AG20443 (cell line): Measurements from ENCODE around the gene MEGF6.

Source experiments
- DNase-seq: peaks from one replicate; pipeline ENCODE4 v3.0.0; 2012; ENCODE audit warnings: low spot score, mixed read lengths

MEGF6 gene, protein sequence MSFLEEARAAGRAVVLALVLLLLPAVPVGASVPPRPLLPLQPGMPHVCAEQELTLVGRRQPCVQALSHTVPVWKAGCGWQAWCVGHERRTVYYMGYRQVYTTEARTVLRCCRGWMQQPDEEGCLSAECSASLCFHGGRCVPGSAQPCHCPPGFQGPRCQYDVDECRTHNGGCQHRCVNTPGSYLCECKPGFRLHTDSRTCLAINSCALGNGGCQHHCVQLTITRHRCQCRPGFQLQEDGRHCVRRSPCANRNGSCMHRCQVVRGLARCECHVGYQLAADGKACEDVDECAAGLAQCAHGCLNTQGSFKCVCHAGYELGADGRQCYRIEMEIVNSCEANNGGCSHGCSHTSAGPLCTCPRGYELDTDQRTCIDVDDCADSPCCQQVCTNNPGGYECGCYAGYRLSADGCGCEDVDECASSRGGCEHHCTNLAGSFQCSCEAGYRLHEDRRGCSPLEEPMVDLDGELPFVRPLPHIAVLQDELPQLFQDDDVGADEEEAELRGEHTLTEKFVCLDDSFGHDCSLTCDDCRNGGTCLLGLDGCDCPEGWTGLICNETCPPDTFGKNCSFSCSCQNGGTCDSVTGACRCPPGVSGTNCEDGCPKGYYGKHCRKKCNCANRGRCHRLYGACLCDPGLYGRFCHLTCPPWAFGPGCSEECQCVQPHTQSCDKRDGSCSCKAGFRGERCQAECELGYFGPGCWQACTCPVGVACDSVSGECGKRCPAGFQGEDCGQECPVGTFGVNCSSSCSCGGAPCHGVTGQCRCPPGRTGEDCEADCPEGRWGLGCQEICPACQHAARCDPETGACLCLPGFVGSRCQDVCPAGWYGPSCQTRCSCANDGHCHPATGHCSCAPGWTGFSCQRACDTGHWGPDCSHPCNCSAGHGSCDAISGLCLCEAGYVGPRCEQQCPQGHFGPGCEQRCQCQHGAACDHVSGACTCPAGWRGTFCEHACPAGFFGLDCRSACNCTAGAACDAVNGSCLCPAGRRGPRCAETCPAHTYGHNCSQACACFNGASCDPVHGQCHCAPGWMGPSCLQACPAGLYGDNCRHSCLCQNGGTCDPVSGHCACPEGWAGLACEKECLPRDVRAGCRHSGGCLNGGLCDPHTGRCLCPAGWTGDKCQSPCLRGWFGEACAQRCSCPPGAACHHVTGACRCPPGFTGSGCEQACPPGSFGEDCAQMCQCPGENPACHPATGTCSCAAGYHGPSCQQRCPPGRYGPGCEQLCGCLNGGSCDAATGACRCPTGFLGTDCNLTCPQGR (N-terminal part only)

DNA sequence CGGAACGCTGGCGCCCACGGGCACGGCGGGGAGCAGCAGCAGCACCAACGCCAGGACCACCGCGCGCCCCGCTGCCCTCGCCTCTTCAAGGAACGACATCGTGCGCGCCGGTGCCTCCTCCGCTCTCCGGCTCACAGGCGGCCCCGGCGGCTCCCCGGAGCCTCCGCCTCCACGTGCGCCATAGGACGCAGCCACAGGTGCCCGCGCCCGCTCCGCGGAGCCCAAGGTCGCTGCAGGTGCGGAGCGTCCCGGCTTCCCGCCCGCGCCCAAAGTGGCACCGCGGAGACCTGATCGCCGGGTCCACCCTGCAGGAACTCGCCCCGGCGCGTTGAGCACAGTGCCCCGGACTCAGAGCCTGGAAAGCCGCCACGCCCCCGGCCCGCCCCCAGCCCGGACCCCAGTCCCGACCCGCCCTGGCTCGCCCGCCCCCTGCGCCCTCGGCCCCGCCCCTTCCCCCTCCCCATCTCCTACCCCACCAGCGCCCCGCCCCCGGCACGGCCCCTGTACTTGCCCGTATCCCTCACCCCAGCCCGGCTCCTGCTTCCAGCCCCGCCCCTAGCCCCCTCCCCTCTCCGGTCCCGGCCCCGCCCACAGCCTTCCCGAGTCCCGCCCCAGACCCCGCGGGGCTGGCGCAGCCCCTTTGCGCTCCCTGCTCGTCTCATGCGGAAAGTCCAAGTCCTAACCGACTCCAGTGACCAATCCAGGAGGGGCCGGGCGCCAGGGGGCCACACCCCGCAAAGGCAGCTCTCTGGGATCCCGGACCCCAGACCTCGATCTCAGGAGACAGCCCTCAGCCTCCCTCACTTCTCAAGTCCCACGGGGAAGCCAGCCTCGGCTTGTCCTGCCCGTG is at the start of gene MEGF6:
Gene MEGF6, minus strand, starts transcription at position 339 of the 850 bp plus-strand sequence. Its CDS starts 240 bp downstream, at position 99.
- peak; percentile 79 for DNase-seq

DNA sequence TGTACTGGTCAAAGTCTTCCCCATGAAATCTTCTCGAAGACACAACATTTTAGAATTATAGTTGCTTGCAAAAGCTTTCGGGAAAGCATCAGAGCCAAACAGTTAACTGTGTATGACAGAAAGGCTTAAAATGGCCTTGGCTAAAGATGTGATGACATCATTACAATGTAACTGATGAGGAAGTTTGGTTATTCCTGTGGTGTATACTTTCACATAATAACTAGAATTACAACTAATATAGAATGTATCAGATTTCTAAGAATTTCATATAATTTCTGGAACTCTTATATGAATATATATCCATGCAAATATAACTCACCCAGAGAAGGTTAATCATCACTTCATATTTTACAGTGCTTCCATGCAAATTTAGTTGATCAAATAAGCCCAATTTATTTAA is 49.4 kb upstream of the MEGF6 start:
- DNase-seq: no peak

GRCh38 chr1:3659093-3659492 is 47.8 kb upstream of the MEGF6 start:
- DNase-seq: no peak

GRCh38 chr1:3658231-3658615 is 46.9 kb upstream of the MEGF6 start:
- no peak for DNase-seq

GRCh38 chr1:3657578-3658230 is 46.4 kb upstream of the MEGF6 start:
- DNase-seq: no peak

DNA sequence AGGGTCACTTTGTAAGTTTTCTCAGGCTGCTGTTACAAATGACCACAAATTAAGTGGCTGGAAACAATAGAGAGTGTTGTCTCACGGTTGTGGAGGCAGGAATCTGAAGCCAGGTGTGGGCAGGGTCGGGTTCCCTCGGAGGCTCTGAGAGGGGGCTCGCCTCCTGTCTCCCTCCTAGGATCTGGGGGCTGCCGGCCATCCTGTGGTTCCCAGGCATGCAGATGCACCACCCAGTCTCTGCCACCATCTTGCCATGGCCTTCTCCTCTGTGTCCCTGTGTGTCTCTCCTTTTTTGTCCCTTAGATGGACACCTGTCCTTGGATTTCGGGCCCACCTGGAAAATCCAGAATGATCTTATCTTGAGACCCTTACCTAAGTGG is 45.8 kb upstream of the MEGF6 start:
- DNase-seq: no peak

GRCh38 chr1:3656450-3657095 is 45.3 kb upstream of the MEGF6 start:
- DNase-seq: no peak

DNA sequence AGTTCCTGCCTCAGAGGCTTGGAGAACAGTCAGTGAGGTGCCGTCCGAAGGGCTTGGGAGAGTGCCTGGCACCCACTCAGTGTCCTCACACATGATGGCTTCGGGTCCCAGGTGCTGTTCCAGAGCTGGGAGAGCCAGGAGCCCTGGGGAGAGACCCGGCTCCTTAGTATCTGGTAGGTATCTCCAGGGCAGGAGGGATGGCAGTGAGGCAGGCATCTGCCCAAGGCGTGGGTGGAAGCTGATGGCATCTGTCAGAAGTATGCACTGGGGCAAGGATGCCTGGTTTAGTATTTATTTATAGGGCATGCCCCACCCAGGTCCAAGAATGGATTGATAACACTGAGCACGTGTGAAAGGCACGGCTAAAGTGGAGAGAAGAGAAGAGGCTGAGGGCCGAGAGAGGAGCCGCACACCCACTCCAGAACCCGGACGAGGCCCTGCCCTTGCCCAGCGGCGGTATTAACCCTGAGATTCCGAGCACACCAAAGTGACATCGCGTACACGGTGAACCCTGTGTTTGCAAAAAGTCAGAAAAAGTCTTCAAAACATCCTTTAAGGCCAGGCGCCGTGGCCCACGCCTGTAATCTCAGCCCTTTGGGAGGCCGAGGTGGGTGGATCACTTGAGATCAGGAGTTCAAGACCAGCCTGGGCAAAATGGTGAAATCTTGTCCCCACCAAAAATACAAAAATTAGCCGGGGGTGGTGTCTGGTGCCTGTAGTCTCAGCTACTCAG is 43.4 kb upstream of the MEGF6 start:
- DNase-seq: no peak

DNA sequence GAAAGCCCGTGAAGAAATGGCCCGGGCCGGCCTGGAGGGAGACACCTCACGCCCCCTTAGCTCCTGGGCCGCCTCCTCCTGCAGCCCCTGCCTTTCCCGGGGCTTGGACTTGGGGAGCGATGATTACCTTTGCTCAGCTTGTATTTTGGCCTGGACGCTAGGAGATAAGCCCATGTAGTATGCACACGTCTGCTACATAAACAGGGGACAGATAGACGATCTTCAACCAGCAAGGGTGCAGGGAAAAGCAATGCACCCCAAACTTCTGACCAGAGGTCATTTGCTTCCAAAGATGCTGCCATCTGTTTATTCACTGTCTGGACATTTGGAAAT is 41.9 kb upstream of the MEGF6 start:
- DNase-seq: no peak

DNA sequence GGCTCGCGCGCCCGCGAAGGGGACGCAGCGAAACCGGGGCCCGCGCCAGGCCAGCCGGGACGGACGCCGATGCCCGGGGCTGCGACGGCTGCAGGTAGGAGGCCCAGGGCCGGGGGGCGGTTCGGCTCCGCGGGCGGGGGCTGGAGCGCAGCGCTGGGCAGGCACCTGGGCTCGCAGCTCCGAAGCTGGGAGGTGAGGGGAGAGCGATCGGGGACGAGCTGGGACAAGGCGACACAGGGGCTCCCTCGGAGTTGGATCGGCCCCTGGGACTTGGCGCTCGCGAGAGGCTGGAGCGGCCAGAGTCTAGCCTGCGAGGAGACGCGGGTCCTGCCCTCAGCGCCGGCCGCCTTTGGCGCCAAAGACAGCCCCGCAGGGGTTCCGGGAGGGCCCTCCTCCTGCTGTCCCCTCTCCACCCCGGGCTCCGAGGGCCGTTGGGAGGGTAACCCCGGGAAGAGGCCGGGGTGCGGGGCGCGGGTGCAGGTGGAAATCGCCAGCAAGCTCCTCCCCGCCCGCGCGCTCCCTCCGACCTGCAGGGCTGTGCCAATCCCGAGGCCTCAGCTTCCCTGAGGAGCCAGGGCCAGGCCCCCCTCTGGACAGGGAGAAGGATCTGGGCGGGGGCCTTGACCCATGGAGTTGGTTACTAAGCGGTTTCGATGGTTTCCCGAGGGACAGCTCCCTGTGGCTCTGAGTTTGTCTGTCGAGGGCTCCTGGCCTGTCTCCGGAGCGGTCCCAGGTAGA is 41.4 kb upstream of the MEGF6 start:
- DNase-seq: no peak

DNA sequence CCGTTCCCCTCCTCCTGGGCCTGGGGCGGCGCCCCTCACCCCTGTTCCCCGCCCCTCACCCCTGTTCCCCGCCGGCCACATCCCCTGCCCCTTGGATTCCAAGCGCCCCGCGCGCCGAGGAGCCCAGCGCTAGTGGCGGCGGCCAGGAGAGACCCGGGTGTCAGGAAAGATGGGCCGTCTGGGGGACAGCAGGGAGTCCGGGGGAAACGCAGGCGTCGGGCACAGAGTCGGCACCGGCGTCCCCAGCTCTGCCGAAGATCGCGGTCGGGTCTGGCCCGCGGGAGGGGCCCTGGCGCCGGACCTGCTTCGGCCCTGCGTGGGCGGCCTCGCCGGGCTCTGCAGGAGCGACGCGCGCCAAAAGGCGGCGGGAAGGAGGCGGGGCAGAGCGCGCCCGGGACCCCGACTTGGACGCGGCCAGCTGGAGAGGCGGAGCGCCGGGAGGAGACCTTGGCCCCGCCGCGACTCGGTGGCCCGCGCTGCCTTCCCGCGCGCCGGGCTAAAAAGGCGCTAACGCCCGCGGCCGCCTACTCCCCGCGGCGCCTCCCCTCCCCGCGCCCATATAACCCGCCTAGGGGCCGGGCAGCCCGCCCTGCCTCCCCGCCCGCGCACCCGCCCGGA is 40.7 kb upstream of the MEGF6 start, which contains the start of gene TP73:
Gene TP73, plus strand, starts transcription at position 587 of the 618 bp plus-strand sequence. CDS start 29,850 bp downstream, outside the sequence.
- DNase-seq: no peak

- no peak for DNase-seq
These were observed 40.0 kb upstream of the MEGF6 start for GRCh38 chr1:3651026-3651929.

GRCh38 chr1:3650248-3651025 is 39.1 kb upstream of the MEGF6 start:
- DNase-seq: no peak

- peak; percentile 97 for DNase-seq
These were observed 38.3 kb upstream of the MEGF6 start, which contains the start of gene WRAP73 for GRCh38 chr1:3649342-3650247. Gene WRAP73, minus strand, starts transcription at chr1:3650103. Its CDS starts 104 bp downstream, at chr1:3649999.

DNA sequence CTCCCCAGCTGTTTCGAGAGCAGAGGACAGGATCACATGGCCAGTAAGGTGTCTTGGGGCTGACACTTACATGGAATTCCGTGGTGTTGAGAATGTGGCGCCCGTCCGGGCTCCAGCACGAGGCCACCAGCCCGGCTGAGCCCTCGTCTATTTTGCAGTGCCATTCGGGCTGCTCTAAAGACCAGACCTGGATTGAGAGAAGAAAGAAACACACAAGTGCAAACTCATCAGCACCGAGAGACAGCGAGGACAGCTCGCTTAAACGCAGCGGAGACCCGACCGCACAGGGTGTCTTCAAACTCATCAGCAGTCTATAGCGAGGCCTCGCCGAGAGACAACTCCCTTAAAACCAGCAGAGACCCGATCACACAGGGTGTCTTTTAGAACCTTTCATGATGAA is 35.3 kb upstream of the MEGF6 start:
- no peak for DNase-seq
